ENCODE results near the gene PTPRG.

DNA sequence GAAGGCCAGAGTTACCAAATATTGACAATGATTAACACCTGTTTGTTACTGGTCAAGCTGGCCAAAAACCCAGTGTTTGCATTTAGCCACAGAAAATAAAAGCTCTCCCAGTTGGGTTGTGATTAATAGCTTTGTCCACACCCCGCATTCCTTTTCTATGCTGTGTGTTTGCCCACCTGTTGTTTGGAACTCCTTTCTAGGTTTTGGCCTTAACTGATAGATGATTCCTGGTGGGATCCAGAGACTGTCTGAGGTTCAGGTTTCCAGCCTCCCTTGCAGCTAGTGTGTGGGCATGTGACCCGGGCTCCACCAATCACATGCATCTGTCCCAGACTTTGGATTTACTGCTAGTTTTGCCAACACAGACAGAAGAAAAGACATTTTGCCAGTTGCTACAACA lies 83.8 kb downstream of the PTPRG start:
- TF ChIP-seq, protein P1, sequence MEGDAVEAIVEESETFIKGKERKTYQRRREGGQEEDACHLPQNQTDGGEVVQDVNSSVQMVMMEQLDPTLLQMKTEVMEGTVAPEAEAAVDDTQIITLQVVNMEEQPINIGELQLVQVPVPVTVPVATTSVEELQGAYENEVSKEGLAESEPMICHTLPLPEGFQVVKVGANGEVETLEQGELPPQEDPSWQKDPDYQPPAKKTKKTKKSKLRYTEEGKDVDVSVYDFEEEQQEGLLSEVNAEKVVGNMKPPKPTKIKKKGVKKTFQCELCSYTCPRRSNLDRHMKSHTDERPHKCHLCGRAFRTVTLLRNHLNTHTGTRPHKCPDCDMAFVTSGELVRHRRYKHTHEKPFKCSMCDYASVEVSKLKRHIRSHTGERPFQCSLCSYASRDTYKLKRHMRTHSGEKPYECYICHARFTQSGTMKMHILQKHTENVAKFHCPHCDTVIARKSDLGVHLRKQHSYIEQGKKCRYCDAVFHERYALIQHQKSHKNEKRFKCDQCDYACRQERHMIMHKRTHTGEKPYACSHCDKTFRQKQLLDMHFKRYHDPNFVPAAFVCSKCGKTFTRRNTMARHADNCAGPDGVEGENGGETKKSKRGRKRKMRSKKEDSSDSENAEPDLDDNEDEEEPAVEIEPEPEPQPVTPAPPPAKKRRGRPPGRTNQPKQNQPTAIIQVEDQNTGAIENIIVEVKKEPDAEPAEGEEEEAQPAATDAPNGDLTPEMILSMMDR (IDR thresholded peaks at IDR 0.05; ENCODE audit: low read depth, low read length, poor library complexity, severe bottlenecking), result no peak
- no peak for TF ChIP-seq EZH2phosphoT487 (IDR thresholded peaks at IDR 0.05; ENCODE audit: borderline replicate concordance, low read length)

Data from DOHH2 (cell line).